HG03097 (cell line): Measurements from ENCODE around the gene SCAP.
"Not testable (repeated sequence)": the region's sequence is repeated elsewhere in the genome, so short reads cannot be mapped to it uniquely, and the experiment has no call there.

ENCODE experiments used
- ATAC-seq: cut with Tn5 transposase; IDR thresholded peaks from one replicate; pipeline ENCODE4 v1.9.1; 2021; ENCODE audit not compliant: unreplicated experiment, low FRiP score

The SCAP gene

GRCh38 chr3:47475570-47476329 lies at the start of gene SCAP:
Gene SCAP (minus strand): TSS chr3:47475941. CDS start chr3:47442993, 32,948 bp downstream.
- ATAC-seq, result peak; percentile 85

GRCh38 chr3:47523310-47524073 lies 47.8 kb upstream of the SCAP start:
- no peak for ATAC-seq

DNA sequence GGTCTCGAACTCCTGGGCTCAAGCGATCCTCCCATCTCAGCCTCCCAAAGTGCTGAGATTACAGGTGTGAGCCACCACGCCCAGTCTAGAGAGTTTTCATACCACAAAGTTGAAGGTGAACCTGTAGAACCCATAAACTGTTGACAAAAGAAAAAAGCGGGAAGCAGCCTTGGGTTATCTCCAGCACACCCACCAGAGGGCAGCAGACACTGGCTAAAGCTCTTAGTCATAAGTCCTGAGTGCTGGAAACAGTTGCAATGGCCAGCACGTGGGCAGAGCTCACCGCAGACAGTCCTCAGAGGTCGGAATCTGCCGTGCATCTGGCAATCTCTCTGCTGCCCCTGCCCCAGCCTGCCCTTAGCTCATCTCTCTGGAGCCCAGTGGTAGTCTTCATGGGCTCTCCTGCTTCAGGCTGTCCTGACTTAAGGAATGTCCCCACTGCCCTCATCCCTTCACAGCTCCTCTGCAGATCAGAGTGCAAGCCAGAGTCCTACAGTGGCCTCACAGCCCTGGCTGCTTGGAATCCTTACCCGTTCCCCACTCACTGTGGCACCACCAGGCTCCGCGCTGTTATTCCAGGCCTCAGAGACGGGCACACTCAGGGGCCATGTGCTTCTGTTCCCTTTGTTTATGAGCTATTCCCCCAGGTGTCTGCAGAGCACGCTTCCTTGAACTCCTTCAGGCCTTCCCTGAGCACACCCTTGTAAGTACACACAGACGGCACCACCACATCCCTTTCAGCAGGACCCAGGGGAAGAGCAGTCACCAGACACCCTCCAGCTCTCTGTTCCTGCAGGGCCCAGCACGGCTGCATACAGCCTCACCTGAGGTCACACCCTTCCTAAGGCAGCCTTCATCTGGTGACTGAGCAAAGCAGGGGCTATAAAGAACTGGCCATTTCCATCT lies 46.6 kb upstream of the SCAP start:
- ATAC-seq, result peak; percentile 65

DNA sequence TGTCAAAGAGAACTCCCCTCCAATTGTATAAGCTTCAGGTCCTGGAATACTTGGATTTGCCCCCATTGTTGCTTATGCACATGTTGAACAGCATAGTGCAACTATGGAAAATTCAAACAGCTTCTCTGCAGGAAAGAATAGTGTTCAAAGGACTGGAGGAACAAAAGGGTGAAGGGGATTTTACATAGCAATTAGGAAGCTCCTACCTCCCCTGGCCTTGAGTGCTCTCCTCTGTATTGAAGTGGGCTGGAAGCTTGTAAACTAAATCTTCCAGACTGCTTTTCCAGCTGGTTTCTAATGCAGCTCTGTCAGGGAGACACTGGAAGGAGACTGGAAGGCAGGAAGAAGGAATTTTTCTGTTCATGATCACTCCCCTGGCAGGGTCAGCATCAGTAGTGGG lies 45.0 kb upstream of the SCAP start:
- no peak for ATAC-seq

DNA sequence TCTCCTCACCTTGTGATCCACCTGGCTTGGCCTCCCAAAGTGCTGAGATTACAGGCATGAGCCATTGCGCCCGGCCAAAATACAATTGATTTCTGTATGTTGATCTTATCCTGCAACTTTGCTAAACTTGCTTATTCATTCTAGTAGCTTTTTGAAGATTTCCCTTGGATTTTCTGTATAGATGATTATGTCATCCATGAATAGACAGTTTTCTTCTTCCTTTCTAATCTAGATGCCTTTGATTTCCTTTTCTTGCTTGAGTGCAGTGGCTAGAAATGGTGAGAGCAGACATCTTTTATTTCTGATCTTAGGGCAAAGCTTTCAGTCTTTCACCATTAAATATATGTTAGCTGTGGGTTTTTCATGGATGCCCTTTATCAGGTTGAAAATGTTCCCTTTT lies 42.2 kb upstream of the SCAP start:
- no peak for ATAC-seq

DNA sequence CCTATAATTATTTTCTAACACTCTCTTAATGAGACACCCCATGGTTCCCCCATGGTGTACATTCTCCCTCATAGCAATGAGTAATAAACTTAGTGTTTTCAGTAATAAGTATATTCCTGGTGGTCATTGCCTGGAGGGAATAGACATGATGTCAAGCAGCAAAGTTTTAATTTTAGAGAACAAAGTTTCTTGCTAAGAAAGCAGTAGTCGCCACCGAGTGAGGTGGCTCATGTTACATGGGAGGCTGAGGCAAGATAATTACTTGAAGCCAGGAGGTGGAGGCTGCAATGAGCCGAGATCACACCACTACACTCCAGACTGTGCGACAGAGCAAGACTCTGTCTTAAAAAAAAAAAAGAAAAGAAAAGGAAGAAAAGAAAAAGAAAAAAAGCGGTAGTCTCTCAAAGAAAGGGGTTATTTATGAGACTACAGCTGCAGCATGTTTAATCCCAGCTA lies 40.2 kb upstream of the SCAP start:
- no peak for ATAC-seq

DNA sequence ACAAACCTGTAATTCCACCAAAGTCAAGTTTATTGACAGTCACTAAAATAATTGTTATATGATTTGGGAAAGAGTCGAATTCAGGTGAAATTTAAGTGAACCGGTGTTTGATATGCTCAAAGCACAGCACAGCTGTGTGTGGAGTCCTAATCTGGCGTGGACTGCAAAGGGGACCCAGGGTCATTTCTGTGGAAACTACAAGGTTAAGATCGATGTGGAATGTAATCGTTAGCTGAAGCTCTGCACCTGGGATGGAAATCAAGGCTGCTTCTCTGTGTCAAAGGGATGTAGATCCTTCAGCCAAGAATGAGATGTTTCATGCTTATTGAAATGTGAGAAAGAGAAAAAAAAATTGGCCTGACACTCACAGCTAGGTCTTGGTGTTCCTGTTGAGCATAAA lies 39.4 kb upstream of the SCAP start:
- ATAC-seq, result no peak

- ATAC-seq, result peak; percentile 89
Measured at GRCh38 chr3:47513125-47513929, 37.6 kb upstream of the SCAP start, which contains the start of gene ELP6. Gene ELP6 (minus strand): TSS chr3:47513712. CDS start chr3:47513590, 122 bp downstream.

- no peak for ATAC-seq
Measured at GRCh38 chr3:47512416-47513124, 36.8 kb upstream of the SCAP start.

- not testable (repeated sequence) for ATAC-seq
Measured at GRCh38 chr3:47505267-47505666, 29.5 kb upstream of the SCAP start.

DNA sequence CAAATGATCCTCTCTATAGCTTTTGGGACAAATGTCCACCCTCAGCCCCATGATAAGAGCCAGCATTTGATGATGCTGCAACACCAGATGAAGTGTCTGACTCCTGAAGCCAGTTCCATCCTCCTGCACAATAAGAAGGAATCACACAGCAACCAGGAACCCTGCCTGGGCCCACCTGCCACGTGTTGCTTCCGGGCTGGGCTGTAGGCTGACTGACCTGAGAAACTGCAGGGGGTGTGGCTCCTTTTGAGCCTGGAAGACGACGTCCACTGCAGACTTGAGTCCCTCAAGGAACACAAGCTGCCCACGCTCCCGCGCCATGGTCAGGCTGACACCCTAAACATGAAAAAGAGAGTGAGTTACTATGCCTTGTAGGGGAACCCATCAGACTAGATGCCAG lies 28.4 kb upstream of the SCAP start:
- ATAC-seq, result no peak

- ATAC-seq, result no peak
Measured at GRCh38 chr3:47503033-47503432, 27.3 kb upstream of the SCAP start.

DNA sequence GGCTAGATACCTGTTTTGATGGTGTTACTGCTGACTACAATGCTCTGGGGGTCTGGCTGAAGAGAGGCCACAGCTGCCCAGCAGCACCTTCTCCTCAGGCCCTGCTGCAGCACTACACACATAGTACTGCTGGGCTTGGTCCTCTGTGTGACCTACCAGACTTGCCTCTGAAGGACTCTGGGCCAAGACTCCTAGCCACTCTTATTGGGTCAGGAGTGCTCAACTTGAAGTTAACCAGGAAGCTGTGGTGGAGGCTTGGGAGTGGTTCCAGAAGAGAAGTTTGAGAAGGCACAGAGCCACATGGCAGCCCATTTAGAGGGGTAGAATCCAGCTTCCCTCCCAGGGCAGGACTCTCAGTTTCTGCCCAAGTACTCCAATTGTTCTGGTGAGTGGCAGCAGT lies 21.2 kb upstream of the SCAP start:
- ATAC-seq, result no peak

DNA sequence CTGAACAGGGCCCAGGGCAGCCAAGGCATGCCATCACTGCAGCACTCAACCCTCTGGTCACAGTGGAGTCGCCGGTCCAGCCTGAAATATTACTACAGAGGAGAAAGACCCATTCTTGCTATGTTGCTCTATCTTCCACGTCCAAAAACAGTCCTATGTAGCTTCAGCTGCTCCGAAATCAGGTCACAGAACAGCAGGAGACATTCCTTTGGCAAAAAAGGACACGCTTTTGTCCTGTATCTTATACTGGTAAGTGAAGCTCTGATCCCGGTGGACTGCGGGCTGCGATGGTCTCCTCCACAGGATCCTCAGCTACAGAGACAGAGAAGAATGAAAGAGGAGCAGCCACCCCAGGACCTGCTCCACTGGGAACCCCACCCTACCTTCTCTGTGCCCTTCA lies 20.1 kb upstream of the SCAP start:
- no peak for ATAC-seq

- ATAC-seq, result no peak
Measured at GRCh38 chr3:47495111-47495510, 19.4 kb upstream of the SCAP start.

- ATAC-seq, result no peak
Measured at GRCh38 chr3:47491777-47492176, 16.0 kb upstream of the SCAP start.

- ATAC-seq, result no peak
Measured at GRCh38 chr3:47491186-47491585, 15.4 kb upstream of the SCAP start.

GRCh38 chr3:47487265-47487664 lies 11.5 kb upstream of the SCAP start:
- no peak for ATAC-seq

GRCh38 chr3:47485812-47486211 lies 10.1 kb upstream of the SCAP start:
- no peak for ATAC-seq
